ENCODE results near the gene GADD45A. TPM values are rescaled to one million over a fixed set of nuclear protein-coding genes. Genes with fewer than 3 reads are reported as not detected.

GADD45A gene
- polyA plus RNA-seq, 1 donor (not counting 4 experiments of a cell fraction or from before 2014, with no cell fraction given), result 151 TPM

DNA sequence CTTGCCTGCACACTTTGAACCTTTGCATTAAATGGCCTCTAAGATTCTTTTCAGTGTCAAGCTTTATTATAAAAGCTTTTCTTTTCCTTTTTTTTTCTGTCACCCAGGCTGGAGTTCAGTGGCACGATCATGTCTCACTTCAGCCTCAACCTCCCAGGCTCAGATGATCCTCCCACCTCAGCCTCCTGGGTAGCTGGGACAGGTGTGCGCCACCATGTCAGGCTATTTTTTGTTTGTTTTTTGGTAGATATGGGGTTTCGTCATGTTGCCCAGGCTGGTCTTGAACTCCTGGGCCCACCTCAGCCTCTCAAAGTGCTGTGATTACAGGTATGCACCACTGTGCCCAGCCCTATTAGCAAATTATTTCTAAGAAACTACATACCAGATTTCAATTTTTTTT, 52.9 kb downstream of the GADD45A start:
- Histone ChIP-seq H3K9me3 (ENCODE audit: control insufficient read depth, low read depth, low read length) (no peaks in the 10 kb centered on the region), H3K27ac (ENCODE audit: control insufficient read depth, insufficient read depth, low read length) (peak overlapping the region; percentile 66), H3K4me2 (ENCODE audit: control insufficient read depth, extremely low read depth, insufficient read depth, low read depth, low read length) (no peak overlapping the region), H2AFZ (ENCODE audit: control insufficient read depth, low read length) (no peak overlapping the region), H3K9ac (ENCODE audit: control insufficient read depth, extremely low read depth, insufficient read depth, low read length) (no peak overlapping the region), H3K4me3 (ENCODE audit: control insufficient read depth in 2 of 3, extremely low read depth in 1 of 3, insufficient read depth in 2 of 3, low read depth in 1 of 3, low read length in 3 of 3) (no peak overlapping the region), H3K9me1 (ENCODE audit: control insufficient read depth, extremely low read depth, insufficient read depth, low read length) (no peaks in the 10 kb centered on the region), H3K4me1 (ENCODE audit: control insufficient read depth, extremely low read depth, insufficient read depth, low read length) (peaks cover 33% of the 10 kb centered on the region), H3K27me3 (ENCODE audit: control insufficient read depth, extremely low read depth, insufficient read depth, low read length) (no peaks in the 10 kb centered on the region), H4K20me1 (ENCODE audit: control insufficient read depth, extremely low read depth, insufficient read depth, low read length) (no peaks in the 10 kb centered on the region), H3K79me2 (ENCODE audit: control insufficient read depth, insufficient read depth, low read length) (peaks cover 47% of the 10 kb centered on the region), H3K36me3 (ENCODE audit: control insufficient read depth in 2 of 2, extremely low read depth in 1 of 2, insufficient read depth in 2 of 2, low read length in 2 of 2) (peaks cover 6 to 12% of the 10 kb centered on the region in 2 experiments)
- TF ChIP-seq, protein P1, sequence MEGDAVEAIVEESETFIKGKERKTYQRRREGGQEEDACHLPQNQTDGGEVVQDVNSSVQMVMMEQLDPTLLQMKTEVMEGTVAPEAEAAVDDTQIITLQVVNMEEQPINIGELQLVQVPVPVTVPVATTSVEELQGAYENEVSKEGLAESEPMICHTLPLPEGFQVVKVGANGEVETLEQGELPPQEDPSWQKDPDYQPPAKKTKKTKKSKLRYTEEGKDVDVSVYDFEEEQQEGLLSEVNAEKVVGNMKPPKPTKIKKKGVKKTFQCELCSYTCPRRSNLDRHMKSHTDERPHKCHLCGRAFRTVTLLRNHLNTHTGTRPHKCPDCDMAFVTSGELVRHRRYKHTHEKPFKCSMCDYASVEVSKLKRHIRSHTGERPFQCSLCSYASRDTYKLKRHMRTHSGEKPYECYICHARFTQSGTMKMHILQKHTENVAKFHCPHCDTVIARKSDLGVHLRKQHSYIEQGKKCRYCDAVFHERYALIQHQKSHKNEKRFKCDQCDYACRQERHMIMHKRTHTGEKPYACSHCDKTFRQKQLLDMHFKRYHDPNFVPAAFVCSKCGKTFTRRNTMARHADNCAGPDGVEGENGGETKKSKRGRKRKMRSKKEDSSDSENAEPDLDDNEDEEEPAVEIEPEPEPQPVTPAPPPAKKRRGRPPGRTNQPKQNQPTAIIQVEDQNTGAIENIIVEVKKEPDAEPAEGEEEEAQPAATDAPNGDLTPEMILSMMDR (optimal IDR thresholded peaks at IDR 0.05 in 1 of 3, IDR thresholded peaks at IDR 0.05 in 1 of 3, conservative IDR thresholded peaks at IDR 0.05 in 1 of 3; ENCODE audit: extremely low read depth in 1 of 3, insufficient read depth in 2 of 3, low read length in 3 of 3), result no peak
- no peak for TF ChIP-seq EZH2 (IDR thresholded peaks at IDR 0.05; ENCODE audit: low read length)
- no peak for DNase-seq (ENCODE audit: low read depth, low spot score)
- FAIRE-seq, result no peak
- dilution Hi-C loops (cut with MboI; ENCODE audit: extremely low pct_ligation_motif_present, low sequenced_read_pairs), result no loop called here

Small RNA genes lying within 50 kb of the gene (small RNA-seq; reads per million reads assigned to genes)
- 0 reads per million in 3 experiments for gene RN7SL392P (ENCODE audit: insufficient read length in 3 of 3, low read depth in 3 of 3, low replicate concordance in 1 of 3)

Other genes with a start within 250 kb of the GADD45A start
- gene GNG12, start 148.3 kb downstream of the GADD45A start, polyA plus RNA-seq, result 147 to 208 TPM (median 148 TPM) in 3 replicates

All from keratinocyte (primary cell).